GM23248 (cell line): ENCODE data around the gene IL1R1.

Experiments
- EZH2 ChIP-seq: fragments of 200-600 bp; sonication (generic); IDR thresholded peaks from 2 replicates; pipeline ENCODE4 v1.6.1; 2018; ENCODE audit warnings: antibody characterized with exemption, mild to moderate bottlenecking; ENCODE audit not compliant: insufficient read depth, poor library complexity, severe bottlenecking
- EZH2phosphoT487 ChIP-seq: fragments of 200-600 bp; sonication (generic); IDR thresholded peaks from 2 replicates; pipeline ENCODE4 v1.6.1; 2018; ENCODE audit warnings: antibody characterized with exemption, moderate library complexity, mild to moderate bottlenecking, low read depth; ENCODE audit not compliant: insufficient read depth

GRCh38 chr2:102204638-102205037 lies 62.1 kb downstream of the IL1R1 start:
- TF ChIP-seq EZH2 = no peak
- TF ChIP-seq EZH2phosphoT487 = no peak
